GM12875 (cell line): Measurements from ENCODE around the gene RAB11FIP2.

Experiments
- H3K4me3 ChIP-seq: one replicate; pipeline ENCODE4 v1.5.1; 2011; ENCODE audit warnings: low read depth, low read length, control low read depth
- TF ChIP-seq, protein P1 (sequence below): IDR thresholded peaks from 2 replicates; pipeline ENCODE4 v1.5.1; 2011; ENCODE audit warnings: low read depth, mild to moderate bottlenecking, control low read depth, inconsistent platforms, low read length, moderate library complexity, borderline replicate concordance; ENCODE audit not compliant: insufficient read depth

Gene RAB11FIP2

DNA sequence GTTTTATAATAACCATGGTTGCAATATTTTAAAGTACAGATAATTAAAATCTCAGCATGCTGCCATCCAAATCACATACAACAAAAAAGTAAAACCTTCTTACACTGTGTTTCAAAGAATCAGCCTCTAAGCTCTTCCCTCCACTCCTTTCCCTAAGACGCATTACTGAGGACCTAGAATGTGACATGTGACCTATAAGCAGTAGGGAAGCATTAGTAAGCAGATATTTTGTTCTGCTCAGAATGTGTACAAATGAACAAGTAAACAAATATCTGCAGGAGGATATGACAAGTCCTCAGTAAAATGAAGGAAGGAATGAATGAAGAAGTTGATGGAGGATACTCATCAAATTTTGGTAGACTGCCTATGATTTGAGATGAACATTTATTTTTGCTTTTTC is 49.1 kb downstream of the RAB11FIP2 start:
- no peak overlapping the region for H3K4me3 ChIP-seq
- TF ChIP-seq, protein P1, sequence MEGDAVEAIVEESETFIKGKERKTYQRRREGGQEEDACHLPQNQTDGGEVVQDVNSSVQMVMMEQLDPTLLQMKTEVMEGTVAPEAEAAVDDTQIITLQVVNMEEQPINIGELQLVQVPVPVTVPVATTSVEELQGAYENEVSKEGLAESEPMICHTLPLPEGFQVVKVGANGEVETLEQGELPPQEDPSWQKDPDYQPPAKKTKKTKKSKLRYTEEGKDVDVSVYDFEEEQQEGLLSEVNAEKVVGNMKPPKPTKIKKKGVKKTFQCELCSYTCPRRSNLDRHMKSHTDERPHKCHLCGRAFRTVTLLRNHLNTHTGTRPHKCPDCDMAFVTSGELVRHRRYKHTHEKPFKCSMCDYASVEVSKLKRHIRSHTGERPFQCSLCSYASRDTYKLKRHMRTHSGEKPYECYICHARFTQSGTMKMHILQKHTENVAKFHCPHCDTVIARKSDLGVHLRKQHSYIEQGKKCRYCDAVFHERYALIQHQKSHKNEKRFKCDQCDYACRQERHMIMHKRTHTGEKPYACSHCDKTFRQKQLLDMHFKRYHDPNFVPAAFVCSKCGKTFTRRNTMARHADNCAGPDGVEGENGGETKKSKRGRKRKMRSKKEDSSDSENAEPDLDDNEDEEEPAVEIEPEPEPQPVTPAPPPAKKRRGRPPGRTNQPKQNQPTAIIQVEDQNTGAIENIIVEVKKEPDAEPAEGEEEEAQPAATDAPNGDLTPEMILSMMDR = no peak

DNA sequence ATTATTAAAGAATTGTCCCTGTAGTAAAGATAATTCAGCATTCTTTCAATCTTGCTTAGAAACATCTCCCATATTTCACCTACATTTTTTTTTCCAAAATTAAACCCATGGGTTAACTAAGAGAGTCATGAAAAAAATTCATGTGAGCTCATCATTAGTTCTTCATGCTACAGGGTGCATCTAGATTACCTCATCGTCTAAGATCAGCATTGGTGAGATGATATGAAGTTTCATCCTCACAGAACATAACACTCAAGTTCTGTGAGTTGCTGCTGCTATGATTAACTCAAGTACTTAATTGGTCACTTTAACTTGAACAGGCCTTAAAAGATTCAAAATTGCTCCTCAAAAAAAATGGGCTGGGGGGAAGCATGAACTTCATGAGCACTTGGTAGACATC is 50.0 kb downstream of the RAB11FIP2 start:
- TF ChIP-seq, protein P1 = no peak
- no peak overlapping the region for H3K4me3 ChIP-seq

DNA sequence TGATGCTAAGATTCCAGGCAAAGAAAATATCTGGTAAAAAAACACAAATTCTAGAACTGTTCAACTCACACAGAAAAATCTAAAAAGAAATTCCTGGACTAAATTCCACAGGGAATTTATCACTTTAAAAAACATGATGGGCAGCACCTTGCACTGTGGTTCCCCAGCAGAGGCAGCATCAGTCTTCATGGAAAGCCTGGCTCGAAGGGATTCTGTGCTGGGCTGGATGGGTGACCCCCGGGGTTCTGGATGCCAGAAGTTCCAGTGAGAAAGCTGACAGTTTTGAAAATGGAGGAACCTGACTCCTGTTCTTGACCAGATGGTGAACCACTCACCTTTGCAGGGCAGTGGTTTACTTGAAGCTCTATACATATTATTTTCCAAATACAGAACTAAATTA is 52.0 kb downstream of the RAB11FIP2 start:
- no peak overlapping the region for H3K4me3 ChIP-seq
- TF ChIP-seq, protein P1 = no peak

- no peak overlapping the region for H3K4me3 ChIP-seq
- TF ChIP-seq, protein P1 = no peak
These were observed 53.6 kb downstream of the RAB11FIP2 start for GRCh38 chr10:117993166-117993565.

DNA sequence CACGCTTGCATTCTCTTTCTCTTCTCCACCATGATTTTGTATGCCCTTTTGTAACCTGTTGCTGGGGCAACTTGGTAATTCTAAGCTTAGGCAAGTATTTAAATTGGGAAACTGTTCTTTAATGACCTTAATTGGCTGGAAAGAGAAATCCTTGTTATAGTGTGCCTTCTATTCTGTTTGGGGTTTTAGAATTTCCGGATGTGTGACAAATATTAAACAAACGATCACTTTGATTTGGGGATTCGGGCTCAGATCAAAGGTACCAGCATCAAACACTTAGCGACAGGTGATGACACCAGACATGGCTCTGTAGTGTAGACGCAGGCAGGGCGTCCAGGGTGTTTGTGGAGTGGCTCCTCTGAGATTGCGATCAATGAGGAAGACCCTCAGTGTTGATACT is 55.0 kb downstream of the RAB11FIP2 start:
- no peak overlapping the region for H3K4me3 ChIP-seq
- TF ChIP-seq, protein P1 = no peak

GRCh38 chr10:117989962-117990361 is 56.8 kb downstream of the RAB11FIP2 start:
- TF ChIP-seq, protein P1 = no peak
- H3K4me3 ChIP-seq = no peak overlapping the region

- TF ChIP-seq, protein P1 = no peak
- H3K4me3 ChIP-seq = no peak overlapping the region
These were observed 57.9 kb downstream of the RAB11FIP2 start for GRCh38 chr10:117988814-117989213.
